PC-9 (cell line): ENCODE measurements around the gene CALCOCO2. TPM values are rescaled to one million over a fixed set of nuclear protein-coding genes. Genes with fewer than 3 reads are reported as not detected.

Experiments used
- BruUV-seq: library from RNA; stranded (reverse); fragments of 400-500 nt; replicated peaks from 2 replicates; lab custom pipeline; 2021; lab: Mats Ljungman, UMichigan
- CTCF ChIA-PET: fragments of 300-600 bp; sonication (Branson Sonifier 250); formaldehyde crosslinking; loops from one replicate; lab custom pipeline; 2022; ENCODE audit warnings: antibody characterized with exemption; lab: Charles Lee
- POLR2A ChIA-PET: fragments of 300-600 bp; sonication (Branson Sonifier 250); formaldehyde crosslinking; loops from one replicate; lab custom pipeline; 2022; ENCODE audit warnings: antibody characterized with exemption; ENCODE audit not compliant: unreplicated experiment; lab: Charles Lee
- DNase-seq, 2 experiments: peaks; one replicate each; pipeline versions ENCODE4 v3.0.0 to v3.0.0-alpha.2; 2015 to 2022; ENCODE audit warnings: mixed read lengths in 1 of 2
- H2AFZ ChIP-seq: fragments of 200-600 bp; sonication (generic); 2 replicates; pipeline ENCODE4 v1.8.1; 2017; ENCODE audit warnings: antibody characterized with exemption
- H3F3A ChIP-seq: fragments of 200-600 bp; sonication (generic); 2 replicates; pipeline ENCODE4 v1.8.1; 2017; ENCODE audit warnings: antibody characterized with exemption, mild to moderate bottlenecking, low read depth; ENCODE audit not compliant: insufficient read depth
- H3K27ac ChIP-seq: fragments of 200-600 bp; sonication (generic); 2 replicates; pipeline ENCODE4 v1.6.1; 2016; ENCODE audit warnings: mixed run types
- H3K27me3 ChIP-seq: fragments of 200-600 bp; sonication (generic); 2 replicates; pipeline ENCODE4 v1.6.1; 2016; ENCODE audit warnings: low read depth, mixed run types; ENCODE audit not compliant: insufficient read depth
- H3K36me3 ChIP-seq: fragments of 200-600 bp; sonication (generic); 2 replicates; pipeline ENCODE4 v1.6.1; 2016; ENCODE audit warnings: low read depth, mixed run types
- H3K4me1 ChIP-seq: fragments of 200-600 bp; sonication (generic); replicated peaks from 2 replicates; pipeline ENCODE4 v1.6.1; 2016; ENCODE audit warnings: mixed run types; ENCODE audit not compliant: insufficient read depth
- H3K4me2 ChIP-seq: fragments of 200-600 bp; sonication (generic); 2 replicates; pipeline ENCODE4 v1.6.1; 2017; ENCODE audit warnings: mixed run types
- H3K4me3 ChIP-seq: fragments of 200-600 bp; sonication (generic); 2 replicates; pipeline ENCODE4 v1.6.1; 2016; ENCODE audit warnings: mixed run types
- H3K79me2 ChIP-seq: fragments of 200-600 bp; sonication (generic); 2 replicates; pipeline ENCODE4 v1.6.1; 2017; ENCODE audit warnings: low read depth, mixed run types
- H3K9me2 ChIP-seq: fragments of 200-600 bp; sonication (generic); 2 replicates; pipeline ENCODE4 v1.8.1; 2017; ENCODE audit warnings: mild to moderate bottlenecking; ENCODE audit not compliant: insufficient read depth
- H3K9me3 ChIP-seq: fragments of 200-600 bp; sonication (generic); 2 replicates; pipeline ENCODE4 v1.8.1; 2016; ENCODE audit warnings: low read depth; ENCODE audit not compliant: insufficient read depth
- H4K20me1 ChIP-seq: fragments of 200-600 bp; sonication (generic); 2 replicates; pipeline ENCODE4 v1.8.1; 2017; ENCODE audit not compliant: insufficient read depth
- CTCF ChIP-seq: fragments of 200-600 bp; sonication (generic); conservative IDR thresholded peaks from 2 replicates; pipeline ENCODE4 v1.6.1; 2017; ENCODE audit warnings: mixed run types, antibody characterized with exemption, mild to moderate bottlenecking, moderate library complexity
- EZH2 ChIP-seq: fragments of 200-600 bp; sonication (generic); IDR thresholded peaks from 2 replicates; pipeline ENCODE4 v1.8.0; 2017; ENCODE audit warnings: antibody characterized with exemption, low read depth
- intact Hi-C: fragments of 100-400 bp; cut with micrococcal nuclease; formaldehyde crosslinking; loops from one replicate; pipeline ENCODE4 v1.10.0; 2022; ENCODE audit not compliant: unreplicated experiment
- total RNA-seq: library from RNA; stranded (reverse); gene quantifications from 2 replicates; pipeline ENCODE4 v1.2.3, GENCODE V29; 2021

The CALCOCO2 gene
- total RNA-seq, 1 experiment from 2014 or later: 95.9 TPM

DNA sequence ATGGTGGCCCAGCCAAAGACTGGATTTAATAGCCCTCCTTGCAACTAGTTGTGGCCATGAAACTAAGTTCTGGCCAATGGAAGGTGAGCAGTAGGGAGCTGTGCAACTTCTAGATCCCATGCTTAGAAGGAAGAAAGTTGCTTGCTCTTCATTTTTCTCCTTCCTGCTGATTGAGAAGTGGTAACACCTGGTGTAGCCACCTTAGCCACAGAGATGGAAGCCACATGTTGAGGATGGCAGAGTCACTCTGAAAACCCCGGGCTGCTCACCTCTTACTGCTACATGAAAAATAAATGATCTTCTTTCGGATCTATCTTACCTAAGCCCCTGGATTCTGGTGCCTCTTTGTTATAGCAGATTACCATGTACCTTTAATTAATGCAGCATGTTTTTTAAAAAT is 51.4 kb downstream of the CALCOCO2 start:
- 0 out of 2 replicates have a peak, but pooled peaks cover 4% of the 10 kb centered on the region for H3K27me3 ChIP-seq
- ChIA-PET POLR2A (no interaction called here), CTCF (interaction anchor here (0.6 kb wide), 1 partner anchor 156 kb away, joined by 5 read pairs; no protein-coding TSS in a partner anchor)
- H4K20me1 ChIP-seq: no peaks in the 10 kb centered on the region
- BruUV-seq: no TSS peak
- no peaks in the 10 kb centered on the region for H3K9me3 ChIP-seq
- no peak overlapping the region for H3K27ac ChIP-seq
- no peaks in the 10 kb centered on the region; the same call in 1 of the 2 replicates for H3K4me1 ChIP-seq
- TF ChIP-seq EZH2 (no peak), CTCF (no peak)
- H3K36me3 ChIP-seq: no peaks in the 10 kb centered on the region
- no peak for DNase-seq
- no peak overlapping the region for H2AFZ ChIP-seq
- no peak overlapping the region for H3K4me2 ChIP-seq
- no peaks in the 10 kb centered on the region for H3F3A ChIP-seq
- no peak overlapping the region for H3K4me3 ChIP-seq
- no peaks in the 10 kb centered on the region for H3K9me2 ChIP-seq
- no peaks in the 10 kb centered on the region for H3K79me2 ChIP-seq
- intact Hi-C loops: no loop called here

- no TSS peak for BruUV-seq
- DNase-seq: no peak
- Histone ChIP-seq H3K9me2 (no peaks in the 10 kb centered on the region), H3K4me1 (no peaks in the 10 kb centered on the region; the same call in 1 of the 2 replicates), H3K4me3 (no peak overlapping the region), H3K9me3 (no peaks in the 10 kb centered on the region), H3F3A (no peaks in the 10 kb centered on the region), H3K27me3 (no peaks in the 10 kb centered on the region), H3K36me3 (no peaks in the 10 kb centered on the region), H2AFZ (no peak overlapping the region), H4K20me1 (no peaks in the 10 kb centered on the region), H3K79me2 (no peaks in the 10 kb centered on the region), H3K4me2 (no peak overlapping the region), H3K27ac (no peak overlapping the region)
- intact Hi-C loops: no loop called here
- CTCF ChIA-PET: interaction anchor here (0.5 to 0.6 kb wide), 3 partner anchors 58 to 279 kb away, joined by 3 to 17 read pairs (median 4); no protein-coding TSS in a partner anchor
- TF ChIP-seq EZH2: no peak
- TF ChIP-seq CTCF: no peak
- POLR2A ChIA-PET: no interaction called here
Measured at GRCh38 chr17:48883171-48883570, 52.3 kb downstream of the CALCOCO2 start.

DNA sequence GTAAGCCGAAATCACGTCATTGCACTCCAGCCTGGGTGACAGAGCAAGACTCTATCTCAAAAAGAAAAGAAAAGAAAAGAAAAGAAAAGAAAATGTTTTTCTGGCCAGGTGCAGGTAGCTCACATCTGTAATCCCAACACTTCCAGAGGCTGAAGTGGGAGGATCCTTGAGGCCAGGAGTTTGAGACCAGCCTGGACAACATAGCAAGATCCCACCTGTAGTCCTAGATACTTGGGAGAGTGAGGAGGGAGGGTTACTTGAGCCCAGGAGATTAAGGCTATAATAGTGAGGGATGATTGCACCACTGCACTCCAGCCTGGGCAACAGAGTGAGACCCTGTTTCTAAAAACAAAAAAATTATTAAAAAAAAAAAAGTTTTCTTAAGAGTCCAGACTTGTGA is 59.3 kb downstream of the CALCOCO2 start:
- no peak overlapping the region for H3K4me2 ChIP-seq

More for the DNA sequence above, 59.3 kb downstream of the CALCOCO2 start:
- Histone ChIP-seq H3F3A (peaks cover 8% of the 10 kb centered on the region; the same call in 1 of the 2 replicates), H3K36me3 (no peaks in the 10 kb centered on the region), H4K20me1 (no peaks in the 10 kb centered on the region), H2AFZ (no peak overlapping the region), H3K4me3 (no peak overlapping the region), H3K4me1 (peaks cover 9% of the 10 kb centered on the region), H3K9me2 (no peaks in the 10 kb centered on the region), H3K79me2 (peaks cover 22% of the 10 kb centered on the region), H3K27me3 (no peaks in the 10 kb centered on the region), H3K9me3 (no peaks in the 10 kb centered on the region), H3K27ac (no peak overlapping the region)
- DNase-seq: no peak
- CTCF ChIA-PET: no interaction called here
- no peak for TF ChIP-seq EZH2
- no peak for TF ChIP-seq CTCF
- POLR2A ChIA-PET: no interaction called here
- intact Hi-C loops: loop anchor here (10.0 kb wide), 1 partner anchor 305 kb away; no protein-coding TSS in a partner anchor
- BruUV-seq: no TSS peak
